HCT116 (cell line): ENCODE measurements around the gene ZDHHC14. TPM values are rescaled to one million over a fixed set of nuclear protein-coding genes. Genes with fewer than 3 reads are reported as not detected.

Experiments used
- ATAC-seq: fragments of 200-7000 bp; cut with Tn5 transposase; 2 replicates; pipeline ENCODE4 v1.9.1; 2020; ENCODE audit warnings: mild to moderate bottlenecking, moderate library complexity
- BruUV-seq: library from RNA; stranded (reverse); fragments of 400-500 nt; replicated peaks from 2 replicates; lab custom pipeline; 2021; lab: Mats Ljungman, UMichigan
- CTCF ChIA-PET: fragments of 300-600 bp; sonication (Branson Sonifier 250); formaldehyde crosslinking; loops from one replicate; lab custom pipeline; 2021; ENCODE audit warnings: antibody characterized with exemption; lab: Charles Lee
- POLR2A ChIA-PET: fragments of 300-600, 350-600 bp; sonication (Branson Sonifier 250); formaldehyde crosslinking; loops from one replicate; lab custom pipeline; 2021; ENCODE audit warnings: antibody characterized with exemption; lab: Charles Lee
- RAD21 ChIA-PET, 2 experiments: fragments of 300-600 bp; sonication (Branson Sonifier 250); formaldehyde crosslinking; loops; one replicate each; lab custom pipeline; 2023; ENCODE audit warnings: low total read pairs in 2 of 2; ENCODE audit not compliant: uncharacterized antibody in 2 of 2, unreplicated experiment in 2 of 2, low non-redundant PET in 1 of 2; lab: Charles Lee
- DNase-seq: peaks from one replicate; pipeline ENCODE4 v3.0.0-alpha.2; 2010; ENCODE audit warnings: low read depth, low spot score
- H2AFZ ChIP-seq: fragments of 200-600 bp; shearing (Covaris generic), sonication (generic); 2 replicates; pipeline ENCODE4 v1.6.1; 2017; ENCODE audit warnings: low read depth, mixed run types, mixed read lengths, antibody characterized with exemption, low read length; ENCODE audit not compliant: poor library complexity, severe bottlenecking
- H3K27ac ChIP-seq: 2 replicates; pipeline ENCODE4 v1.5.1; 2012; ENCODE audit warnings: low read depth, low read length
- H3K27me3 ChIP-seq: fragments of 200-600 bp; sonication (generic); 2 replicates; pipeline ENCODE4 v1.6.1; 2016; ENCODE audit warnings: mixed run types, low read length, mixed read lengths; ENCODE audit not compliant: insufficient read depth
- H3K36me3 ChIP-seq, 2 experiments: fragments of 200-500 bp in 1 of 2; fragments of 200-600 bp in 1 of 2; sonication (Bioruptor generic) in 1 of 2; sonication (generic) in 1 of 2; 2 replicates each; pipeline versions ENCODE4 v1.5.1 to v1.6.1; 2014 to 2016; ENCODE audit warnings: low read length in 2 of 2, inconsistent platforms in 1 of 2, mixed read lengths in 1 of 2, mixed run types in 1 of 2; ENCODE audit not compliant: insufficient read depth in 2 of 2, control insufficient read depth in 1 of 2
- H3K4me1 ChIP-seq, 2 experiments: fragments of 200-600 bp in 1 of 2; sonication (generic) in 1 of 2; 2 replicates each; pipeline versions ENCODE4 v1.5.1 to v1.6.1; 2012 to 2017; ENCODE audit warnings: low read length in 2 of 2, inconsistent platforms in 1 of 2, mild to moderate bottlenecking in 1 of 2, mixed read lengths in 1 of 2, mixed run types in 1 of 2, moderate library complexity in 1 of 2; ENCODE audit not compliant: insufficient read depth in 2 of 2, control insufficient read depth in 1 of 2
- H3K4me2 ChIP-seq: fragments of 200-600 bp; sonication (generic); 2 replicates; pipeline ENCODE4 v1.6.1; 2017; ENCODE audit warnings: mixed run types, low read length, mixed read lengths
- H3K4me3 ChIP-seq, 2 experiments: fragments of 200-600 bp in 1 of 2; sonication (generic) in 1 of 2; replicated peaks in 1 of 2; 2 replicates each; pipeline ENCODE4 v1.5.1; 2011 to 2016; ENCODE audit warnings: low read length in 2 of 2, control low read depth in 1 of 2, low read depth in 1 of 2, mild to moderate bottlenecking in 1 of 2, mixed read lengths in 1 of 2, mixed run types in 1 of 2
- H3K79me2 ChIP-seq: fragments of 200-600 bp; sonication (generic); 2 replicates; pipeline ENCODE4 v1.6.1; 2017; ENCODE audit warnings: mild to moderate bottlenecking, mixed run types, low read length, moderate library complexity, mixed read lengths; ENCODE audit not compliant: insufficient read depth
- H3K9ac ChIP-seq: fragments of 200-600 bp; sonication (generic); 2 replicates; pipeline ENCODE4 v1.6.1; 2016; ENCODE audit warnings: low read length, mixed read lengths
- H3K9me2 ChIP-seq: fragments of 200-600 bp; sonication (generic), shearing (Covaris generic); 2 replicates; pipeline ENCODE4 v1.6.1; 2017; ENCODE audit warnings: mixed run types, mild to moderate bottlenecking, moderate library complexity; ENCODE audit not compliant: insufficient read depth
- H3K9me3 ChIP-seq, 2 experiments: fragments of 200-500 bp in 1 of 2; fragments of 200-600 bp in 1 of 2; sonication (Bioruptor generic) in 1 of 2; sonication (generic) in 1 of 2; 2 replicates each; pipeline ENCODE4 v1.6.1; 2014 to 2017; ENCODE audit warnings: low read length in 2 of 2, mixed read lengths in 2 of 2, inconsistent platforms in 1 of 2, low read depth in 1 of 2, mild to moderate bottlenecking in 1 of 2, mixed run types in 1 of 2, moderate library complexity in 1 of 2; ENCODE audit not compliant: control insufficient read depth in 1 of 2, insufficient read depth in 1 of 2
- H4K20me1 ChIP-seq: fragments of 200-600 bp; sonication (generic), shearing (Covaris generic); 2 replicates; pipeline ENCODE4 v1.6.1; 2017; ENCODE audit warnings: mixed run types, mild to moderate bottlenecking, moderate library complexity; ENCODE audit not compliant: insufficient read depth
- CBX3 ChIP-seq: IDR thresholded peaks from 2 replicates; pipeline ENCODE4 v1.6.1; 2012; ENCODE audit warnings: low read depth
- CEBPB ChIP-seq: IDR thresholded peaks from 2 replicates; pipeline ENCODE4 v1.6.1; 2012; ENCODE audit warnings: low read depth
- EGR1 ChIP-seq: IDR thresholded peaks from 2 replicates; pipeline ENCODE4 v1.6.1; 2012; ENCODE audit warnings: low read depth
- EZH2 ChIP-seq: fragments of 200-600 bp; sonication (generic); IDR thresholded peaks from 2 replicates; pipeline ENCODE4 v1.6.1; 2017; ENCODE audit warnings: antibody characterized with exemption, mixed run types
- EZH2phosphoT487 ChIP-seq: fragments of 200-600 bp; IDR thresholded peaks from 2 replicates; pipeline ENCODE4 v1.6.1; 2018; ENCODE audit warnings: antibody characterized with exemption, borderline replicate concordance
- FOSL1 ChIP-seq: IDR thresholded peaks from 2 replicates; pipeline ENCODE4 v1.6.1; 2012; ENCODE audit warnings: low read depth
- JUND ChIP-seq: IDR thresholded peaks from 2 replicates; pipeline ENCODE4 v1.6.1; 2012
- POLR2A ChIP-seq: IDR thresholded peaks from 2 replicates; pipeline ENCODE4 v1.7.0; 2011; ENCODE audit warnings: borderline replicate concordance; ENCODE audit not compliant: insufficient read depth, insufficient read length; ENCODE audit errors: extremely low read depth
- POLR2AphosphoS5 ChIP-seq: IDR thresholded peaks from 2 replicates; pipeline ENCODE4 v1.6.1; 2011; ENCODE audit warnings: mild to moderate bottlenecking, low read depth, low read length, moderate library complexity
- RAD21 ChIP-seq: IDR thresholded peaks from 2 replicates; pipeline ENCODE4 v1.6.1; 2012; ENCODE audit warnings: low read depth, mild to moderate bottlenecking
- SIN3A ChIP-seq: IDR thresholded peaks from 2 replicates; pipeline ENCODE4 v1.6.1; 2012; ENCODE audit warnings: low read depth
- SP1 ChIP-seq: IDR thresholded peaks from 2 replicates; pipeline ENCODE4 v1.6.1; 2012; ENCODE audit warnings: low read depth
- SRF ChIP-seq: IDR thresholded peaks from 2 replicates; pipeline ENCODE4 v1.6.1; 2012; ENCODE audit warnings: low read depth
- YY1 ChIP-seq: IDR thresholded peaks from 2 replicates; pipeline ENCODE4 v1.6.1; 2011; ENCODE audit warnings: low read length, low read depth, moderate library complexity, mild to moderate bottlenecking; ENCODE audit not compliant: insufficient replicate concordance; ENCODE audit errors: extremely low read depth
- ZFX ChIP-seq: fragments of 450-650 bp; IDR thresholded peaks from 2 replicates; pipeline ENCODE4 v1.6.1; 2017
- ZNF274 ChIP-seq: fragments of 200-500 bp; sonication (Bioruptor generic); IDR thresholded peaks from 2 replicates; pipeline ENCODE4 v1.6.1; 2014; ENCODE audit warnings: mild to moderate bottlenecking, low read depth, low read length, inconsistent platforms
- intact Hi-C: fragments of 100-400 bp; cut with micrococcal nuclease; formaldehyde crosslinking; loops from 2 replicates; pipeline ENCODE4 v1.10.0; 2022
- total RNA-seq: library from RNA; stranded (reverse); gene quantifications from one replicate; pipeline ENCODE4 v1.2.1, GENCODE V29; 2021; ENCODE audit not compliant: unreplicated experiment
- TF ChIP-seq, protein P1 (sequence below), 3 experiments: fragments of 200-600 bp in 1 of 3; sonication (generic) in 1 of 3; IDR thresholded peaks in 2 of 3; conservative IDR thresholded peaks in 1 of 3; 2 replicates each; pipeline ENCODE4 v1.5.1; 2012 to 2017; ENCODE audit warnings: low read depth in 2 of 3, low read length in 2 of 3, antibody characterized with exemption in 1 of 3, borderline replicate concordance in 1 of 3, control low read depth in 1 of 3, mild to moderate bottlenecking in 1 of 3, mixed read lengths in 1 of 3, mixed run types in 1 of 3, moderate library complexity in 1 of 3; ENCODE audit not compliant: insufficient read depth in 1 of 3
- TF ChIP-seq, protein P2 (sequence below): IDR thresholded peaks from 2 replicates; pipeline ENCODE4 v1.6.1; 2012
- TF ChIP-seq, protein P3 (sequence below): IDR thresholded peaks from 2 replicates; pipeline ENCODE4 v1.6.1; 2012; ENCODE audit warnings: low read depth
- TF ChIP-seq, protein P4 (sequence below): IDR thresholded peaks from 2 replicates; pipeline ENCODE4 v1.6.1; 2011; ENCODE audit warnings: mild to moderate bottlenecking, low read length, moderate library complexity; ENCODE audit not compliant: insufficient replicate concordance; ENCODE audit errors: extremely low read depth

ZDHHC14 gene
- total RNA-seq, 1 experiment from 2014 or later: 5.3 TPM

DNA sequence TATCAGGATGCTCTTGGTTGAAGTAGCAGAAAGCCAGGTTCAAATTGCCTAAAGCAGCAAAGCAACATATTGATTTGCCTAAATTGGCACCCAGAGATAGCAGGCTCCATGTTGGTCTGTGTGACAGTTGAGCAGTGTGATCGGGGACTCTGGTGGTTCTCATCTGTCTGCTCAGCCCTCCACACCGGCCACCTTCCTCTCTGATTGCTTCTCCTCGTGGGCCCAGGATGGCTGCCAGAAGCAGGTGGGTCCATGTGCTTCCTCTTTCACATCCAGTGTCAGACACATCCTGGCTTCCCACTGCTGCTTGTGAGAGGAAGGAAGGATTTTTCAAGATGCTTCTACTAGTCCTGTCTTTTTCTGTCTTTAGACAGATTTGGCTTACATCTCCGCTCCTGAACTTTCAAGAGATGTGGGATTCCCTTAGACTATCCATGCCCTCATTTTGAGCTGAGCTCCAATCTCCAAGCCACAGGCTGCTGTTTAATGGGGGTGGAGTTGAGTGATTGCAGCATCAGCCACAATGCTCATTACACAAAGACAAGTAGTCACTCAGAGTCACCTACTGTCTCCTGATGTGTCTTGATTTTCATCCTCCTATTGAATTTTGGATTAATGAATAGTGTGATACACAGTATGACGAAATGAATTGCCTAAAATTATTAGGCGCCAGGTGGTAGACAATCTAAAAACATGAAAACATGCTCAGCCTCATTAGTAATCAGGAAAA is 122.2 kb downstream of the ZDHHC14 start:
- ATAC-seq: no peak
- RAD21 ChIA-PET: no interaction called here
- Histone ChIP-seq H3K27me3 (no peaks in the 10 kb centered on the region), H4K20me1 (no peaks in the 10 kb centered on the region), H2AFZ (no peak overlapping the region), H3K4me3 (no peak overlapping the region), H3K79me2 (no peaks in the 10 kb centered on the region), H3K9me2 (no peaks in the 10 kb centered on the region), H3K9me3 (peaks cover 0 to 10% of the 10 kb centered on the region in 2 experiments; a peak in 2 of 4 replicates), H3K4me2 (no peak overlapping the region), H3K9ac (no peak overlapping the region), H3K27ac (no peak overlapping the region), H3K4me1 (no peaks in the 10 kb centered on the region), H3K36me3 (no peaks in the 10 kb centered on the region)
- POLR2A ChIA-PET: no interaction called here
- DNase-seq: no peak
- no peak for TF ChIP-seq CBX3
- TF ChIP-seq SP1: no peak
- TF ChIP-seq POLR2AphosphoS5: no peak
- TF ChIP-seq ZFX: no peak
- no peak for TF ChIP-seq EZH2
- TF ChIP-seq YY1: no peak
- TF ChIP-seq EGR1: no peak
- no peak for TF ChIP-seq EZH2phosphoT487
- TF ChIP-seq JUND: no peak
- TF ChIP-seq ZNF274: no peak
- TF ChIP-seq, protein P1, sequence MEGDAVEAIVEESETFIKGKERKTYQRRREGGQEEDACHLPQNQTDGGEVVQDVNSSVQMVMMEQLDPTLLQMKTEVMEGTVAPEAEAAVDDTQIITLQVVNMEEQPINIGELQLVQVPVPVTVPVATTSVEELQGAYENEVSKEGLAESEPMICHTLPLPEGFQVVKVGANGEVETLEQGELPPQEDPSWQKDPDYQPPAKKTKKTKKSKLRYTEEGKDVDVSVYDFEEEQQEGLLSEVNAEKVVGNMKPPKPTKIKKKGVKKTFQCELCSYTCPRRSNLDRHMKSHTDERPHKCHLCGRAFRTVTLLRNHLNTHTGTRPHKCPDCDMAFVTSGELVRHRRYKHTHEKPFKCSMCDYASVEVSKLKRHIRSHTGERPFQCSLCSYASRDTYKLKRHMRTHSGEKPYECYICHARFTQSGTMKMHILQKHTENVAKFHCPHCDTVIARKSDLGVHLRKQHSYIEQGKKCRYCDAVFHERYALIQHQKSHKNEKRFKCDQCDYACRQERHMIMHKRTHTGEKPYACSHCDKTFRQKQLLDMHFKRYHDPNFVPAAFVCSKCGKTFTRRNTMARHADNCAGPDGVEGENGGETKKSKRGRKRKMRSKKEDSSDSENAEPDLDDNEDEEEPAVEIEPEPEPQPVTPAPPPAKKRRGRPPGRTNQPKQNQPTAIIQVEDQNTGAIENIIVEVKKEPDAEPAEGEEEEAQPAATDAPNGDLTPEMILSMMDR (IDR thresholded peaks at IDR 0.05 in 2 of 3, conservative IDR thresholded peaks at IDR 0.05 in 1 of 3; ENCODE audit: borderline replicate concordance in 1 of 3, insufficient read depth in 1 of 3, low read depth in 2 of 3, low read length in 2 of 3): no peak
- no peak for TF ChIP-seq POLR2A
- TF ChIP-seq, protein P2, sequence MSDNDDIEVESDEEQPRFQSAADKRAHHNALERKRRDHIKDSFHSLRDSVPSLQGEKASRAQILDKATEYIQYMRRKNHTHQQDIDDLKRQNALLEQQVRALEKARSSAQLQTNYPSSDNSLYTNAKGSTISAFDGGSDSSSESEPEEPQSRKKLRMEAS: no peak
- TF ChIP-seq CEBPB: no peak
- TF ChIP-seq, protein P3, sequence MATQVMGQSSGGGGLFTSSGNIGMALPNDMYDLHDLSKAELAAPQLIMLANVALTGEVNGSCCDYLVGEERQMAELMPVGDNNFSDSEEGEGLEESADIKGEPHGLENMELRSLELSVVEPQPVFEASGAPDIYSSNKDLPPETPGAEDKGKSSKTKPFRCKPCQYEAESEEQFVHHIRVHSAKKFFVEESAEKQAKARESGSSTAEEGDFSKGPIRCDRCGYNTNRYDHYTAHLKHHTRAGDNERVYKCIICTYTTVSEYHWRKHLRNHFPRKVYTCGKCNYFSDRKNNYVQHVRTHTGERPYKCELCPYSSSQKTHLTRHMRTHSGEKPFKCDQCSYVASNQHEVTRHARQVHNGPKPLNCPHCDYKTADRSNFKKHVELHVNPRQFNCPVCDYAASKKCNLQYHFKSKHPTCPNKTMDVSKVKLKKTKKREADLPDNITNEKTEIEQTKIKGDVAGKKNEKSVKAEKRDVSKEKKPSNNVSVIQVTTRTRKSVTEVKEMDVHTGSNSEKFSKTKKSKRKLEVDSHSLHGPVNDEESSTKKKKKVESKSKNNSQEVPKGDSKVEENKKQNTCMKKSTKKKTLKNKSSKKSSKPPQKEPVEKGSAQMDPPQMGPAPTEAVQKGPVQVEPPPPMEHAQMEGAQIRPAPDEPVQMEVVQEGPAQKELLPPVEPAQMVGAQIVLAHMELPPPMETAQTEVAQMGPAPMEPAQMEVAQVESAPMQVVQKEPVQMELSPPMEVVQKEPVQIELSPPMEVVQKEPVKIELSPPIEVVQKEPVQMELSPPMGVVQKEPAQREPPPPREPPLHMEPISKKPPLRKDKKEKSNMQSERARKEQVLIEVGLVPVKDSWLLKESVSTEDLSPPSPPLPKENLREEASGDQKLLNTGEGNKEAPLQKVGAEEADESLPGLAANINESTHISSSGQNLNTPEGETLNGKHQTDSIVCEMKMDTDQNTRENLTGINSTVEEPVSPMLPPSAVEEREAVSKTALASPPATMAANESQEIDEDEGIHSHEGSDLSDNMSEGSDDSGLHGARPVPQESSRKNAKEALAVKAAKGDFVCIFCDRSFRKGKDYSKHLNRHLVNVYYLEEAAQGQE: no peak
- TF ChIP-seq RAD21: no peak
- no peak for TF ChIP-seq SIN3A
- TF ChIP-seq, protein P4, sequence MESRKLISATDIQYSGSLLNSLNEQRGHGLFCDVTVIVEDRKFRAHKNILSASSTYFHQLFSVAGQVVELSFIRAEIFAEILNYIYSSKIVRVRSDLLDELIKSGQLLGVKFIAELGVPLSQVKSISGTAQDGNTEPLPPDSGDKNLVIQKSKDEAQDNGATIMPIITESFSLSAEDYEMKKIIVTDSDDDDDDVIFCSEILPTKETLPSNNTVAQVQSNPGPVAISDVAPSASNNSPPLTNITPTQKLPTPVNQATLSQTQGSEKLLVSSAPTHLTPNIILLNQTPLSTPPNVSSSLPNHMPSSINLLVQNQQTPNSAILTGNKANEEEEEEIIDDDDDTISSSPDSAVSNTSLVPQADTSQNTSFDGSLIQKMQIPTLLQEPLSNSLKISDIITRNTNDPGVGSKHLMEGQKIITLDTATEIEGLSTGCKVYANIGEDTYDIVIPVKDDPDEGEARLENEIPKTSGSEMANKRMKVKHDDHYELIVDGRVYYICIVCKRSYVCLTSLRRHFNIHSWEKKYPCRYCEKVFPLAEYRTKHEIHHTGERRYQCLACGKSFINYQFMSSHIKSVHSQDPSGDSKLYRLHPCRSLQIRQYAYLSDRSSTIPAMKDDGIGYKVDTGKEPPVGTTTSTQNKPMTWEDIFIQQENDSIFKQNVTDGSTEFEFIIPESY: no peak
- no peak for TF ChIP-seq SRF
- TF ChIP-seq FOSL1: no peak
- CTCF ChIA-PET: no interaction called here
- no TSS peak for BruUV-seq
- intact Hi-C loops: no loop called here
